CD14-positive monocyte (primary cell): Measurements from ENCODE around the gene DOCK6. TPM values are rescaled to one million over a fixed set of nuclear protein-coding genes. Genes with fewer than 3 reads are reported as not detected.

ENCODE experiments used
- DNase-seq, 3 donors: peaks; one replicate each; pipeline ENCODE4 v3.0.0-alpha.2; 2011 to 2022
- H2AFZ ChIP-seq: 2 replicates; pipeline ENCODE4 v1.6.0; 2012; ENCODE audit warnings: mild to moderate bottlenecking, low read depth, low read length, inconsistent platforms; ENCODE audit not compliant: insufficient read depth, poor library complexity, severe bottlenecking
- H3K27ac ChIP-seq, 2 donors: 1 replicate in 1 of 2; 2 replicates in 1 of 2; pipeline ENCODE4 v1.5.1; 2012 to 2013; ENCODE audit warnings: low read length in 2 of 2, control low read depth in 1 of 2, inconsistent platforms in 1 of 2, low read depth in 1 of 2, mild to moderate bottlenecking in 1 of 2
- H3K27me3 ChIP-seq, 2 donors: one replicate each; pipeline versions ENCODE4 v1.6.0 to v1.6.1; 2011 to 2013; ENCODE audit warnings: low read length in 2 of 2; ENCODE audit not compliant: control insufficient read depth in 2 of 2, insufficient read depth in 2 of 2
- H3K36me3 ChIP-seq, 2 donors: replicated peaks in 1 of 2; 1 replicate in 1 of 2; 2 replicates in 1 of 2; pipeline versions ENCODE4 v1.5.1 to v1.6.1; 2012 to 2013; ENCODE audit warnings: low read length in 2 of 2, control low read depth in 1 of 2, inconsistent platforms in 1 of 2, mild to moderate bottlenecking in 1 of 2; ENCODE audit not compliant: insufficient read depth in 2 of 2, control insufficient read depth in 1 of 2
- H3K4me1 ChIP-seq, 2 donors: 1 replicate in 1 of 2; 2 replicates in 1 of 2; pipeline versions ENCODE4 v1.5.1 to v1.6.1; 2012 to 2013; ENCODE audit warnings: low read length in 2 of 2, control low read depth in 1 of 2, inconsistent platforms in 1 of 2, mild to moderate bottlenecking in 1 of 2, moderate library complexity in 1 of 2; ENCODE audit not compliant: insufficient read depth in 2 of 2, control insufficient read depth in 1 of 2
- H3K4me2 ChIP-seq: replicated peaks from 2 replicates; pipeline ENCODE3; 2012; ENCODE audit warnings: low read length, moderate library complexity, mild to moderate bottlenecking; ENCODE audit not compliant: poor library complexity, severe bottlenecking; ENCODE audit errors: extremely low read depth
- H3K4me3 ChIP-seq, 3 experiments: fragments of 200-600 bp in 1 of 3; sonication (generic) in 1 of 3; replicated peaks in 1 of 3; 1 replicate in 2 of 3; 2 replicates in 1 of 3; pipeline ENCODE4 v1.5.1; 2011 to 2013; ENCODE audit warnings: low read length in 3 of 3, mild to moderate bottlenecking in 3 of 3, control low read depth in 2 of 3, low read depth in 2 of 3, inconsistent platforms in 1 of 3, moderate library complexity in 1 of 3
- H3K79me2 ChIP-seq: 2 replicates; pipeline ENCODE4 v1.6.0; 2012; ENCODE audit warnings: mild to moderate bottlenecking, control low read depth, inconsistent platforms, low read length, moderate library complexity; ENCODE audit not compliant: insufficient read depth
- H3K9ac ChIP-seq: 2 replicates; pipeline ENCODE4 v1.6.0; 2017; ENCODE audit warnings: low read length, mild to moderate bottlenecking; ENCODE audit not compliant: insufficient read depth, poor library complexity, severe bottlenecking
- H3K9me3 ChIP-seq, 2 donors: replicated peaks in 1 of 2; 1 replicate in 1 of 2; 2 replicates in 1 of 2; pipeline versions ENCODE4 v1.5.1 to v1.6.1; 2012 to 2013; ENCODE audit warnings: low read length in 2 of 2, control low read depth in 1 of 2; ENCODE audit not compliant: control insufficient read depth in 1 of 2, insufficient read depth in 1 of 2
- H4K20me1 ChIP-seq: 2 replicates; pipeline ENCODE4 v1.6.0; 2012; ENCODE audit warnings: mild to moderate bottlenecking, low read length, control low read depth, moderate library complexity; ENCODE audit not compliant: insufficient read depth
- H3K27ac Mint-ChIP-seq, 7 donors: one replicate each; pipeline ENCODE4 v1.8.0; 2020; ENCODE audit warnings: mild to moderate bottlenecking in 7 of 7, mixed read lengths in 7 of 7, moderate library complexity in 6 of 7, inconsistent platforms in 2 of 7
- H3K27me3 Mint-ChIP-seq, 3 donors: one replicate each; pipeline ENCODE4 v1.8.0; 2021 to 2022; ENCODE audit warnings: low read depth in 3 of 3, mild to moderate bottlenecking in 3 of 3, mixed read lengths in 3 of 3, moderate library complexity in 3 of 3, inconsistent platforms in 1 of 3
- H3K36me3 Mint-ChIP-seq, 2 donors: one replicate each; pipeline ENCODE4 v1.8.0; 2020; ENCODE audit warnings: mixed read lengths in 2 of 2, inconsistent platforms in 1 of 2, mild to moderate bottlenecking in 1 of 2
- H3K4me1 Mint-ChIP-seq: one replicate; pipeline ENCODE4 v1.8.0; 2020; ENCODE audit warnings: mild to moderate bottlenecking, mixed read lengths
- H3K4me3 Mint-ChIP-seq, 2 donors: one replicate each; pipeline ENCODE4 v1.8.0; 2020; ENCODE audit warnings: mild to moderate bottlenecking in 2 of 2, mixed read lengths in 2 of 2, moderate library complexity in 1 of 2
- H3K9me3 Mint-ChIP-seq, 7 donors: one replicate each; pipeline ENCODE4 v1.8.0; 2020 to 2022; ENCODE audit warnings: mixed read lengths in 7 of 7, mild to moderate bottlenecking in 6 of 7, moderate library complexity in 6 of 7, inconsistent platforms in 2 of 7
- WGBS: methylation state at CpG from one replicate; pipeline ENCODE4 v1.1.5; 2013; ENCODE audit warnings: missing lambda C conversion rate; ENCODE audit not compliant: insufficient coverage; 5-methylcytosine and 5-hydroxymethylcytosine counted together
- intact Hi-C, 2 donors: fragments of 100-400 bp; cut with micrococcal nuclease; formaldehyde crosslinking; loops; one replicate each; pipeline versions ENCODE4 v1.15.0 to v1.15.1; 2023
- polyA plus RNA-seq, 3 donors: library from polyadenylated mRNA; depleted of rRNA in 1 of 3; unstranded in 2 of 3; stranded (reverse) in 1 of 3; fragments of 300-500 nt in 2 of 3; fragments of >200 nt in 1 of 3; fragmentation: Illumina TruSeq in 2 of 3; gene quantifications; 1 replicate in 2 of 3; 2 replicates in 1 of 3; pipeline ENCODE4 v1.2.3, GENCODE V29; 2012 to 2021
- TF ChIP-seq, protein P1 (sequence below): fragments of 200-600 bp; IDR thresholded peaks from one replicate; pipeline ENCODE4 v1.8.0; 2022; ENCODE audit warnings: antibody characterized with exemption, mild to moderate bottlenecking

DOCK6 gene
- polyA plus RNA-seq, 3 donors: 0.03 to 0.93 (median 0.18) TPM

DNA sequence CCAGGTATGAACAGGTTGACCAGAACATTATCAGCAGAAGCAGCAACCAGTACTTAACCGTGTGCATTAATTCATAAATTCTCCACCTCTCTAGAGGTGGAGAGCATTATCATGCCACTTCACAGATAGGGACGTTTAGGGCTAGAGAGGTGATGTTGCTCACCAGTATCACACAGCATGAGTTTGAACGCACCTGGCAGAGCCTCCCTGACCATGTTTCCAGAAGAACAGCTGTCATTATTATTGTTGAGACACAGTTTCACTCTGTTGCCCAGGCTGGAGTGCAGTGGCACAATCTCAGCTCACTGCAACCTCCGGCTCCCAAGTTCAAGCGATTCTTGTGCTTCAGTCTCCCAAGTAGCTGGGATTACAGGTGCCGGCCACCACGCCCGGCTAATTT is 71.8 kb downstream of the DOCK6 start:
- peaks cover 17% of the 10 kb centered on the region for H3K4me1 Mint-ChIP-seq
- intact Hi-C loops: no loop called here
- no peak overlapping the region for H3K27ac Mint-ChIP-seq
- peaks cover 0 to 6% of the 10 kb centered on the region in 2 donors for H3K9me3 ChIP-seq
- H3K36me3 ChIP-seq: no peaks in the 10 kb centered on the region
- H2AFZ ChIP-seq: no peak overlapping the region
- H3K27me3 Mint-ChIP-seq: peaks cover under 1 to 3% (median 1%) of the 10 kb centered on the region in 3 donors
- H3K4me3 Mint-ChIP-seq: no peak overlapping the region
- H4K20me1 ChIP-seq: no peaks in the 10 kb centered on the region
- H3K27me3 ChIP-seq: no peaks in the 10 kb centered on the region
- H3K9me3 Mint-ChIP-seq: peaks cover 0 to 11% (median 4%) of the 10 kb centered on the region in 7 donors
- peaks cover 10 to 17% of the 10 kb centered on the region in 2 donors for H3K4me1 ChIP-seq
- H3K79me2 ChIP-seq: no peaks in the 10 kb centered on the region
- peaks cover 0 to 3% of the 10 kb centered on the region in 2 donors for H3K36me3 Mint-ChIP-seq
- TF ChIP-seq, protein P1, sequence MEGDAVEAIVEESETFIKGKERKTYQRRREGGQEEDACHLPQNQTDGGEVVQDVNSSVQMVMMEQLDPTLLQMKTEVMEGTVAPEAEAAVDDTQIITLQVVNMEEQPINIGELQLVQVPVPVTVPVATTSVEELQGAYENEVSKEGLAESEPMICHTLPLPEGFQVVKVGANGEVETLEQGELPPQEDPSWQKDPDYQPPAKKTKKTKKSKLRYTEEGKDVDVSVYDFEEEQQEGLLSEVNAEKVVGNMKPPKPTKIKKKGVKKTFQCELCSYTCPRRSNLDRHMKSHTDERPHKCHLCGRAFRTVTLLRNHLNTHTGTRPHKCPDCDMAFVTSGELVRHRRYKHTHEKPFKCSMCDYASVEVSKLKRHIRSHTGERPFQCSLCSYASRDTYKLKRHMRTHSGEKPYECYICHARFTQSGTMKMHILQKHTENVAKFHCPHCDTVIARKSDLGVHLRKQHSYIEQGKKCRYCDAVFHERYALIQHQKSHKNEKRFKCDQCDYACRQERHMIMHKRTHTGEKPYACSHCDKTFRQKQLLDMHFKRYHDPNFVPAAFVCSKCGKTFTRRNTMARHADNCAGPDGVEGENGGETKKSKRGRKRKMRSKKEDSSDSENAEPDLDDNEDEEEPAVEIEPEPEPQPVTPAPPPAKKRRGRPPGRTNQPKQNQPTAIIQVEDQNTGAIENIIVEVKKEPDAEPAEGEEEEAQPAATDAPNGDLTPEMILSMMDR: no peak
- 97% methylated on average over 6 of the region's 8 CpGs for WGBS
- no peak for DNase-seq
- H3K4me3 ChIP-seq: no peak overlapping the region
- H3K27ac ChIP-seq: no peak overlapping the region
- H3K9ac ChIP-seq: no peak overlapping the region
- H3K4me2 ChIP-seq: no peak overlapping the region

DNA sequence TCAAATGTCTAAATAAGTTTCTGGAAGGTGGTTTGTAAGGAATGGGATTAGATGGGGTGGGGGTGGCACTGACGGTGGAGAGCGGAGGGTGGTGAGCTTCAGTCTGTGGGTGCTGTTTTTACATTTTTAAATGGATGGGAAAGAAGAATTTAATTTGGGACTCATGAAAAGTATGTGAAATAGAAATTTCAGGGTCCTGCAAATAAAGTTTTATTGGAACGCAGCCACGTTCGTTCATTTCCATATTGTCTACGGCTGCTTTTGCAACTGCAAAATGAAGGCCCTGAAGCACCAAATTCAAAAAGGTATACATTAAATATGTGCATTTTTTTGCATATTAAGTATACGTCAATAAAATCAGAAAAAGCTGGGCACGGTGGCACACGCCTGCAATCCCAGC is 74.9 kb downstream of the DOCK6 start:
- Histone ChIP-seq H3K79me2 (no peaks in the 10 kb centered on the region), H3K27me3 (no peaks in the 10 kb centered on the region), H2AFZ (no peak overlapping the region), H3K4me3 (no peak overlapping the region), H3K4me1 (peaks cover 0 to 5% of the 10 kb centered on the region in 2 donors), H3K36me3 (no peaks in the 10 kb centered on the region), H3K27ac (no peak overlapping the region), H3K9ac (no peak overlapping the region), H4K20me1 (no peaks in the 10 kb centered on the region), H3K4me2 (no peak overlapping the region), H3K9me3 (peaks cover 0 to 6% of the 10 kb centered on the region in 2 donors)
- TF ChIP-seq, protein P1: no peak
- Mint-ChIP-seq H3K27me3 (peaks cover 0 to 5% (median 3%) of the 10 kb centered on the region in 3 donors), H3K36me3 (peaks cover 3 to 4% of the 10 kb centered on the region in 2 donors), H3K9me3 (peaks cover 0 to 11% (median 4%) of the 10 kb centered on the region in 7 donors), H3K4me3 (no peak overlapping the region), H3K4me1 (peaks cover 10% of the 10 kb centered on the region), H3K27ac (peak overlapping the region in 1 of 7 donors; percentile 11)
- intact Hi-C loops: no loop called here
- WGBS: 95% methylated on average over 9 of the region's 9 CpGs
- no peak for DNase-seq
